Amniotic epithelial cell (primary cell): ENCODE data around the gene PAPSS2.
"Not testable (repeated sequence)": the region's sequence is repeated elsewhere in the genome, so short reads cannot be mapped to it uniquely, and the experiment has no call there.

Experiments used
- DNase-seq: peaks from one replicate; pipeline ENCODE4 v3.0.0-alpha.2; 2010; ENCODE audit warnings: low read depth

The PAPSS2 gene

DNA sequence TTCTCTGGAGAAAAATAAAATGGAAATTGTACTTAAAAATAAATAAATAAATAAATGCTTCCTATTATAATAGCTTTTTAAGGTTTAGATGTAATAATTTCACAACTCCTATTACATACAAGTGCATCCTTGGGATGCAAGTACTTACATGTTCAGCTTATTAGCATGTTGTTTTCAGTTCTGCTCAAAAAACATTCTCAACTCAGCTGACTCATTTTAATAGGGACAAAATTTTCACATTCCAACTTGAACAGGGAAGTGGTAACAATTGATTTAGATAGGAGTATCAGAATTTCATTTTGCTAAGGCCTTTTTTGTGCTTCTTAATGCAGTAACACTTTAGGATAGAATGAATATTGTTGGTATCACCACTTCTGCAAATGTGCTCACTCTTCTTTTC, 16.7 kb upstream of the PAPSS2 start:
- DNase-seq = no peak

DNA sequence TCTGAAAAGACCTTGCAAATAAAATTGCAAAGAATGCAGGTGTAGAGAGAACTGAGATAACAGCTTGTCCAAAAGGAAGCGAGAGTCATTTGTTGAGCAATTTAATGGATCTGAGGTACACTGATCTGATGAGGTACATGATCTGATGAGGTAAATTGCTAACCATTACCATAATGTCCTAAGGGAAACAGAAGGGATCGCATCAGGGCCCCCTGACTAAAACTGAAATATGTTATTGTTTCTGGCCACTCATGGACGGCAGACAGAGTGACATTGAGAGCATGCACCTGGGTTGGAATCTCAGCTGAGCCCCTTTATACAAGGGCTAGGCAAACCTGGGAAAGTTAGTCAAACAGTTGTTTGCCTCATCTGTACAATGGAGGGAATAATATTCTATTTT, 15.8 kb upstream of the PAPSS2 start:
- DNase-seq = no peak

DNA sequence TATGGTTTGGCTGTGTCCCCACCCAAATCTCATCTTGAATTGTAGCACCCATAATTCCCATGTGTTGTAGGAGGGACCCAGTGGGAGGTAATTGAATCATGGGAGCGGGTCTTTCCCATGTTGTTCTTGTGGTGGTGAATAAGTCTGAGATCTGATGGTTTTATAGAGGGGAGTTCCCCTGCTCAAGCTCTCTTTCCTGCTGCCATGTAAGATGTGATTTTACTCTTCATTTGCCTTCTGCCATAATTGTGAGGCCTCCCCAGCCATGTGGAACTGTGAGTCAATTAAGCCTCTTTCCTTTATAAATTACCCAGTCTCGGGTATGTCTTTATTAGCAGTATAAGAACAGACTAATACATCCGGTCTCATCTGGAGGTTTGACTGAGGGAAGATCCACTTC, 15.2 kb upstream of the PAPSS2 start:
- not testable (repeated sequence) for DNase-seq

DNA sequence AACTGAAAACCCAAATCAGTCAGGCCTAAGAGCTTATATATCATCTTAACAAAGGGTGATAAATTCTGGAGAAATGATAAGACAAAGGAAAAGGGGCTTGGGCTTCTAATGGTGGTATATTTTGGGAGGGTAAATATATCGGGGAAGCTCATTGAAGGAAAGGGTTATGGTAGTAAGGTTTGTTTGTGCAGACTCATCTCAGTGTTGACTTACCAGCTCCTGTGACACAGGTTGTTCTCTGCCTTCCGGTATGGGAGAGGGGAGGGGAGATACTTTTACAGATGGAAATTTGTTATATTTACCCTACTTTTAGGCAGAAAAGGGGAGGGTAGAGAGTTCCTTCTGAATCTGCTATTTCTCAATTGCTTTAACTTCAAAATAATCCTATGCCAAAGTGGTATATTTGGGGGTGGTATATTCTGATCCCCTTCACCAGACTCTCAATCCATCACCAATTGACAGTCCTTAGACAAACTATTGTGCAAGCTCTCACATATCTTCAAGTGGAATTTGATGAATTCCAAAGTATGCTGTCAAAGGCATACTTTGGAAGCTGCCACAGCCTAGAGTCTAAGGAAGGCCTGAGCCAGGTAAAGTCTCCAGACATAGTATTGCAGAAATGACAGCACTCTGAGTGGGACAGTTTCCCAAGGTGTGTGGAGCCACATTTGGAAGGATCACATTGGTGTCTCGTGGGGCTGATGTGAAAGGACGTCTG, 13.3 kb upstream of the PAPSS2 start:
- DNase-seq = no peak

DNA sequence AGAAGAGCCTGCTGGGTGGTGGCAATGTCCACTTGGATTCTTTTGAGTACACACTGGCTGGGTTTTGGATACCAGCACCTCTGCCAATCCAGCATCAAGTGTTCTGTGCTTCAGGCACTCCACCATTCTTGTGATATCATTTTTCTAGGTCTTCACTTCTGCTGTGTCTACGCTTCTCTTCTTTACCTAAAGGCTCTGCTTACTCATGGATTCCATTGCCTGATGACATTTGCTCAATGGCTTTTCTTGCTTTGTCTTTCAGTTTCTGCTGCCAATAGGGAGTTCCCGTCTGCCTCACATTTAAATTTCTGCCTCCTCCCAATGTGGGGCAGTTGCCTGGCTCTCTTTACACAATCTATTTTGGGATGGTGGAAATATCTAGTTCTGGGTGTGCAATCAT, 12.7 kb upstream of the PAPSS2 start:
- DNase-seq = no peak

DNA sequence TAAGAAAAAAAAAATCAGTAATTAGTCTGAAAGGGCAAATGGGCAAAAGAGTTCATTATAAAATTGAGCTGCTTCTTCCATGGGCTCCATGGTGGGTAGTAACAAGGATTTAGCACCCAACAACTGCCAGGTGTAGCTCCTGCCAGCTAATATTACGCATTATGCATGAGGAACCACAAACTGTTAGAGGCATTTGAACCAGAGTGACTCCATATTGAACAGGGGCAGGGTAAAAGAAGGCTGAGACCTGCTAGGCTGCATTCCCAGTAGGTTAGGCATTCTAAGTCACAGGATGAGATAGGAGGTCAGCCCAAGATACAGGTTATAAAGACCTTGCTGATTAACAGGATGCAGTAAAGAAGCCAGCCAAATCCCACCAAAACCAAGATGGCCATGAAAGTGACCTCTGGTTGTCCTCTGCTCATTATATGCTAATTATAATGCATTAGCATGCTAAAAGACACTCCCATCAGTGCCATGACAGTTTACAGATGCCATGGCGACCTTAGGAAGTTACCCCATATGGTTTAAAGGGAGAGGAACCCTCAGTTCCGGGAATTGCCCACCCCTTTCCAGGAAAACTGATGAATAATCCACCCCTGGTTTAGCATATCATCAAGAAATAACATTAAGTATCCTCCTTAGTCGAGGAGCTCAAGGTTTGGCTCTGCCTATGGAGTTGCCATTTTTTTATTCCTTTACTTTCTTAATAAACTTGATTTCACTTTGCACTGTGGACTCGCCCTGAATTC, 8.7 kb upstream of the PAPSS2 start:
- DNase-seq = no peak

DNA sequence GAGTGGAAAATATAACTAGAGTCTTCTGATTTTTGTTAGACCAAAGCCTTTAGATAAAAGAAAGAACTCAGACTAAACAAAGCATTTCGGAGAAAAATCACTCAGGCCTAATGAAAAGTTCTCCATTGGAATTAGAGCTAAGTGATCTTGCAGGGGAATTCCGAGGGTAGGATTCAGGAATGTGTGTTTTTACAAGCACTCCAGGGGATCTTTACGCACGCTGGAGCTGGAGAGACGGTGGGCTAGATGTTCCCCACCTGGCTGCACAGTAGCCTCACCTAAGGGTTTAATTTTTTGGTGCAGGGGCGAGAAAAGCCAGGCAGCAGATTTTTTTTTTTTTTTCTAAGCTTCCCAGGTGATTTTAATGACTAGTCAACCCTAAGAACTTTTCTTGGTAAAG, 7.9 kb upstream of the PAPSS2 start:
- DNase-seq = no peak

DNA sequence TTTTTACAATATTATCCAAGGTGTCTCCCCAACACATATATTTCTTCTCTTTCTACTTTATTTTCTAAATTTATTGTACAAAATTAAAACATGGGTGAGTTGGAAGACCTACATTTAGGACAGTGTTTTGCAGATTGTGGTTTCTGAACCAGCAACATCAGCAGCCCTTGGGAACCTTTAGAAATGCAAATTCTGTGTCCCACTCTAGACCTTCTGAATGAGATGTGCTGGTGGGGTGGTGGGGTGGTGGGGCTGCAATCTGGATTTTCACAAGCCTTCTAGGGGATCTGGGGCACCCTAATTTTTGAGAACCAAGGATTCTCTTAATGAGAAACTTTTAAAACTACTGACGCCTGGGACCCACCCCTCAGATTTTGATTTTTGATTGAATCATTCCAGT, 7.4 kb upstream of the PAPSS2 start:
- DNase-seq = no peak

DNA sequence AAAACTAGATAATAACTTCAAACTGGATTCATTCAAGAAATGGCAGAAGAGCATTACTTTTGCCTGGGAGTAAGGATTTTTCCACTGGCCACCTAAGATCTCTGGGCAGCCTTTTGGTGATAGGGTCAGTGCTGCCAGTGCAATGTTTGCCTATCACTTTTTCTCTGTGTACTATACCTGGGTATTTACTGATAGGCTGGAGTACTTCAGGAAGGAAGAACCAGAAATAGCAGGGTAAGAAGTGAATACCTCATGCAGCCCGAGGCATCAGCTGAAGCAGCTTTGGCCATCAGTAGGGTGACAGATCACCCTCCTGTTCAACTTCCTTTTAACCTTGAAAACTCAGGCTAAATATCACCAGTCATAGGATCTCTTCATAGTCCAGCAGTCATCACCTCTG, 5.5 kb upstream of the PAPSS2 start:
- no peak for DNase-seq

DNA sequence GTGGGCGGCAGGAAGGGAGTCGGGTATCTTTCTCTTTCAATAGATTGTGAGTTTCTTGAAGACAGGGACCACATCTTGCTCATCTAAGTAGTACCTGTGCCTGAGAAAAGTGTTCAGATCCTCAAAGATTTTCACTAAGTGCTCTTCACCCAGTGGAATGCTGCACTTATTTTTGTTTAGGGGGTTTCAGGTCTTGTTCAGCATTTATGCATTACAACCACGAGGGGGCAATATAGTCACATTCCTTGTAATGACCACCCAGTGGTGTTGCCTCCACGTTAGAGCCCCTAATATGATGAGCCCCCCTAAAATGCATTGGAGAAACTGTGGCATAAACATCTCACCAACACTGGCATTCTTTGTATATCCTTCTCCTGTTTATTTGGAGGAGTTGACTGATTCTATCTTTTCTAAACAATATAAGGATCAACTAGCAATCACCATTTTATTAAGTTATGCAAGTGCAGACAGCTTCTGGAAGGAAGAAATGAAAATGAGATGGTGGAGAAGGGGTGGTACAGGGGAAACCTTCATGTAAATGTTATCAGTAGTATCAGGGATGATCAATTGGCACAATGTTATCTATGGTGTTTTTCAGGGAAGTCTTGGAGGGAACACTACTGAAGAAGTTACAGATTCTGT, 3.1 kb upstream of the PAPSS2 start:
- peak; percentile 47 for DNase-seq

DNA sequence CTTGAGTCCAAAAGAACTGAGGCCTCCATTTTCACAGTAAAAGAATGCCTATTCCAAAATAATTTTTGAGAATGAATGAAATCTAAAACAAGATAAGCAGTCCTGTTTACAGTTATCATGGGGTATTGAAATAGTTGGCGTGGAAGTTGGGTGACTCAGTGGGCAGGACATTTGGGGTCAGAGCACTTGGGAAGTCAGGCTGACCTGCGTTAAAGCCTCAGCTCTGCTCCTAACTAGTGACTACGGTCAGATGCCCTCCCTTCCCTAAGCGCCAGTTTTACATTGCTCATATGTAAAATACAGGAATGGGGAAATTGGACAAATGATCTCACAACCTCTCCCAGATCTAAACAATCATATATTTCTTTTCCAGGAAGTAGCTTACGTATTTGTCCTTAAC, 2.3 kb upstream of the PAPSS2 start:
- DNase-seq = peak; percentile 86

DNA sequence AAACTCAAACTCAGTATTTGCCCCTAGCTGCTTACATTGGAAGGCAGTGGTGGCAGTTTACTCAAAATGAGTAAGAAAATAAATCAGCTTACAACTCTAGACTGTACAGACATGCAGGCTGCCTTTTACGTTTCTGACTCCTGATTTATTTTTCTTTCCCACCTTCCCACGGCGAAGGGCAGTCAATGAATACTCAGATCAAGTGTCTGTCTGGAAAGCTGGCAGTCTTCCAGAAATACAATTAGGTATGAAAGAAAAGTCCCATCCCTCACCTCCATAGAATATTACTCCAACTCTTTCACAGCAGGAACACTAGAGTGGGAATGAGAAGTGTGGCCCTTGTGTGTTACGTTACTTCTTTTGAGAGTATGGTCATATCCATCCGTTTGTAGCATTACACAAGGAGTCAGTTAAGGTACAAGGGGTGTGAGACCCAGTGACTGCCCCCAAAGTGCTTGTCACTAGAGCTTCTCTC, 1.3 kb upstream of the PAPSS2 start:
- no peak for DNase-seq

DNA sequence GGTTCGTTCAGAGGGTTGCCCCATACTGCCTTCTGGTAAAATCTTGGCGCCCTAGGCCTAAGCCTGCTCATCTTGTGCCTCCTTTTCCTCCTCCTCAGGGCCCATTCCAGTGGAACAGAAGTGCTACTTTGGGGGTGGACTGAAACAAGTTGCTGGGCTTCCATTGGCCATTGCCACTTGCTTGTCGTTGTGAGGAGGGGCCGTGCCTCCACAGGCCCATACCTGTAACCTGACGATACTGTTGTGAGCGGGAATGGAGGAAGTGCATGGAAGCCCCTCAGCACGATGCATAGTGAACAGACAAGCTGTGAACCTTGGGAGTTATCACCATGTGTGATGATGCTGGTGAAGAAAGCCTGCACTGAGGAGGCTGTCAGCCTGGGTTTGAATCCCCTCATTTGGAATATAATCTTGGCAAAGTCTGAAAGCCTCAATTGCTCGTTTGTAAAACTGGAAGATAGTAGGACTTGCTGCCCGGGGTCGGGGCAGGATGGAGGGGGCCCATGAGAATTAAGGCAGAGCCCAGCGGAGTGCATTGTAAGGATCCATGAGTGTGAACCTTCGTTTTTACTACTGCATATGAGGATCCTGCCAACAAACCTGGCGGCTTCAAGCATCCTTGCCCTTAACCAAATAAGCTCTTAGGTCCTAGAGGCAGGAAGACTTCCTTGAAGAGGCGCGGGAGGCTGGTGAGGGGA, 671 bp upstream of the PAPSS2 start:
- no peak for DNase-seq

DNA sequence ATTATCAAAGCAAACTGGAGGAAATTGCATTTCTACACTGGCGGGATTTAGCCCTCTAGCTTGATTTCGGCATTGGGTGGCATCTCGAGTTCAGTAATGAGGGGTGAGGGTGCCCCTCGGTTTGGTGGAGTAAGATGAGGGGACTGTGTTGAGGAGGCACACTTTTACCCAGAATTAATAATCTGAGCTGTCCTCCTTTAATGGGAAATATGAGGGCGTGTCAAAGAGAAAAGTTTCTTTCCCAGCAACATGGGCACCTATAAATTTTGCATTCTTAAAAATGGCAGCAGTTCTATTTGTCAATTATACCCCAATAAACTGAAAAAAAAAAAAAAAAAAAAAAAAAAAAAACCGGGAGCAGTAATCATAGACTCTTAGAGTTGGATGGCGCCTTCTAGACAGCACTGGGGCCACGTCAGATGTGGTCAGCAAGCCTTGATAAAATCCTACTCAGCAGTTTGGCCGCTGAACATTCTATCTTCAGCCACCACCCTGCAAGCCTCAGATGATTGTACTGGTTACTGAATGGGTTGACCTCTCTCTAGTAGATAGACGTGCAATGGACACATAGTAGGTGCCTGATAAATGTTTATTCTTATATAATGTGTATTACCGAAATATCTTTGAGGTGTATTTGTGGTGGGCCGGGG, 931 bp downstream of the PAPSS2 start:
- peak; percentile 88 for DNase-seq

DNA sequence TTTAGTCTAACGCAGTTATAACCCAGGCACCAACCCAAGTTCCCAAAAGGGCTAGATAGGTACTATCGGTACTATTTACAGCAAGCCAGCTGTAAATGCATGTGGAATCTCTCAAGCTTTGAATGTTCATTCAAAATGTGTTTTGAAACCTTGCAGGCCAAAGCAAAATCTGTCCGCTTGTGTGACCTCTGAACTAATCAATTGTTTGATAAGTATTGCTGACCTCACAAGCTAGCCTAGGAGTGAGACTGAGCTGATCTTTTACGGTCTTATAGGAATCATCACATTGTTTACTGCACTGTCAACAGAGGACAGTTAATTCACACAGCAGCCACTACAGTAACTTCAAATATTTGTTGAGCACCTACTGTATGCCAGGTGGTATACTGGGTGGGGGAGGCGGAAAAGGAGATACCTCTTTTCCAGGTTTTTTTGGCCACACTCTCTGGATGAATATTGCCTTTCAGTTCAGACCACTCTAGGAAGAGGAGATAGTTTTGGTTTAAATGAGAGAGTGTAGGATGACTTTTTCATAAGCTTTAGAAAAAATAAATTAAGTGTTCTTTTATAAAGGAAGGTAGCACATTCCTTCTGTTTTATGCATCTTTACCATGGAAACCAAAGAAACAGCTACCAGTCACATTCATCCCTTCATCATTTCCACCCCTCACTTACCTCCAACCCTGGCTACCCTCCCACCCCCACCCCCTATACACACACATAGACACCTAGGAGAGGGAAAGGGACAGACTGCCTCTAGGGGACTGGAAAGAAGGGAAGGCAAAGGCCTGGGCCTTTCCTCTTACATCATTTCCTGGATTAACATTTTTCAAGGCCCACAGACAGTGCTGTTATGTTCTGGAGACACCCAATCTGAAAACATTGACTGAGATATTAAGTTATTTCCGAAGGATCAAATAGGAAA, 2.4 kb downstream of the PAPSS2 start:
- DNase-seq = peak; percentile 62

DNA sequence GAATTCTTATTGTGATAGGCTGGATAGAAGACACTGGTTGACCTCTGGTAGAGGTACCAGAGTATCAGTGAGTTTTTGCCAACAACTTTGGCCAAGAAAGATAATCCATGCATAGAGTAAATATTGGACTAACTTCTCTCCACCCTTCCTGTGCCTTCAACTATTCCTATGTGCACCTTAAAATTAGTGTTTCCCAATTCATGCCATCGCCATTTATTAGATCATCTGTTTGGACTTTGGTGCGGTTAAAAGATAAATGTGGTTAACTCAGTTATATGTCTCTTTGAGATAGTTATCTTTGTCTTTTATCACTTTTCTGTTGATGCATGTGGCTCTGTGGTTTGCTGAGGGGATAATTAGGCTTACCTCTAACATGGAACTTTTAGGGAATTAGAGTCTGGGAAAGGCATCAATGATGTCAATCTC, 4.6 kb downstream of the PAPSS2 start:
- peak; percentile 36 for DNase-seq

DNA sequence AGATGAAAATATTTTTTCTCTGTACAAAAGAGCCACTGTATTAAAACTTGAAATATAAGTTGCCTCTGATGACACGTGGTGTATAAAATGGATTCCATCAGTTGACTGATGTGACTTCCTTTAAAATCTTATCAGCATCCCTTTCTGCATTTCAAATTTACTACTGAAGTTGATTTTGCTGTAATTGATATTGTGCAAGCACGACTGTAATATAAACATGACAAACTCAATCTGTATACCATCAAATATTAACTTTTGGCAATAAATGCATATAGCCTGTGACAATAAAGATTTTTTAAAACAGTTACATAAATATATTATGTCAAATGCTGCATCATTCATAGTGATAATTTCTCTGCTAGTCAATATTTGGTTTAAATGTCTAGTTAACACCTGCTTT, 7.8 kb downstream of the PAPSS2 start:
- DNase-seq = no peak

DNA sequence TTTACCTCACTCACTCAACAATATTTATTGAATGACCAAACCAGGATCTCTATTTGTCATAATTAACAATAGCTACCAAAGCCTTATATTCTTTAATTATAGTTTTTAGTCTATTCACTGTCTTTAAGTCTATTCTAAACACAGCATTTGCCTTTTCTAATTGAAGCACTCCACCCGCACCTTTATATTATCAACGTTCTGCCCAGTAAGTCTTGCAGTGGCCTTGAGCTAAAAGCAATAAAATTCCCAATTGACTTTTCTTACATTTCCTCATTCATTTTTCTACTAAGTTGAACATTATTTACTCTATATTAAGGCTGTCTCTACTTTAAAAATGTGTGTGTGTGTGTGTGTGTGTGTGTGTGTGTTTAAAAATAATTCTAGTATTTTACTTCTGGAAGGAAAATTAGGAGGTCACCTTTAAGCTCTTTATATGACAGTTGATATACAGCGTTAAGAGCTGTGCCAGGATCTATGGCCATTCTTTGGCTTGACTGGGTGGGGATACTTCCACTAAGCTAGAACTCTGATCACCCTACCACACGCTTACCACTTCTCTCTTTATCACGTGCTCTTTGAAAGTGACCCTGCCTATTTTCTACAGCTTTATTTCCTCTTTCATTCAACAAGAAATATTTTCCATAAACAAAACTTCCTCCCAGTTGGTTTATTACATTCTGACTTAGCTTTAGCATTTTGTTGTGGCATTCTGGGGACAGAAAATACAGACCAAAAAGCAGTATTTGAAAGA, 8.8 kb downstream of the PAPSS2 start:
- DNase-seq = no peak

DNA sequence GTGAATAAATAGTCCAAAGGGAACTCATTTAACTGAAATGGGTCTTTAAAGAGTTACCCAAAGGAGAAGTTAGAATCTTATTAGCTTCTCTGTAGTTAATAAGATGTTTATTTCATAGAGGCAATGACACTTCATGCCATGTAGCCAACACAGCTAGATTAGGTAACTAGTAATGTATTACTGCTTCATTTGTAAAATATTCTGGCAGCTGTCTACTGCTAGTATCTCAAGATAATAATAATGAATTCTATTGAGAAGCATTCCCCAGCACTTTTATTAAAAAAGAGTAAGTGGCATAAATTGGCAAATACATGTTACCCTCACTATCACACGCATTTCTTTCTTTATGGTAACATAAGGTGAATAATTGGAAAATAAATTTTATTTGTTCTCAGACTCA, 10.1 kb downstream of the PAPSS2 start:
- DNase-seq = no peak

DNA sequence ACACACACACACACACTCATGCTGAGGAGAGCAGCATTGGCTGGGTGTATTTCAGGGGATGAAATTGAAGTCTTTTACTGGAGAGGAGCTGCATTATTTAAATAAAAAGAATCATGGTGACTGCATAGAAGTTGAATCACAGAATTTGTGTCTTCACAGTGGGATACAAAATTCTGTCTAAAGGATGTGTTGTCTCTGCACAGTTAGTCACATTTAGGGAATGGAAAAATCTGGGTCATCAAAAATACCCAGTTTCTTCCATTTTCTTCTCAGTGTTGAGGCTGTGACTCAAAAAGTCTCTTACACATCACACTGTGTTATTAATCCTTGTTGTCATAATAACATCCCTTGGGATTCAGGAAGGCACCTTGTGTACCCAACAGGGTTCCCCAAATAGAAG, 10.9 kb downstream of the PAPSS2 start:
- no peak for DNase-seq
